GM21526 (cell line): Measurements from ENCODE around the gene SRP68.
"Not testable (repeated sequence)": the region's sequence is repeated elsewhere in the genome, so short reads cannot be mapped to it uniquely, and the experiment has no call there.

Experiments used
- ATAC-seq: cut with Tn5 transposase; IDR thresholded peaks from one replicate; pipeline ENCODE4 v1.9.1; 2021; ENCODE audit warnings: moderate library complexity; ENCODE audit not compliant: unreplicated experiment, low FRiP score

The SRP68 gene

GRCh38 chr17:76049239-76049638 lies 23.1 kb downstream of the SRP68 start:
- ATAC-seq: no peak

GRCh38 chr17:76048711-76049110 lies 23.6 kb downstream of the SRP68 start:
- no peak for ATAC-seq

GRCh38 chr17:76048025-76048605 lies 24.2 kb downstream of the SRP68 start:
- ATAC-seq: no peak

GRCh38 chr17:76046064-76046463 lies 26.3 kb downstream of the SRP68 start:
- ATAC-seq: no peak

GRCh38 chr17:76044475-76045007 lies 27.8 kb downstream of the SRP68 start:
- not testable (repeated sequence) for ATAC-seq

GRCh38 chr17:76042868-76043267 lies 29.4 kb downstream of the SRP68 start:
- not testable (repeated sequence) for ATAC-seq

GRCh38 chr17:76040376-76040775 lies 31.9 kb downstream of the SRP68 start:
- ATAC-seq: no peak

- ATAC-seq: no peak
Observed at GRCh38 chr17:76039121-76039520, 33.2 kb downstream of the SRP68 start.

- no peak for ATAC-seq
Observed at GRCh38 chr17:76038050-76038449, 34.3 kb downstream of the SRP68 start.

- no peak for ATAC-seq
Observed at GRCh38 chr17:76036497-76037261, 35.6 kb downstream of the SRP68 start.

GRCh38 chr17:76034428-76035350 lies 37.6 kb downstream of the SRP68 start:
- no peak for ATAC-seq

- no peak for ATAC-seq
Observed at GRCh38 chr17:76033139-76033538, 39.2 kb downstream of the SRP68 start.

GRCh38 chr17:76032780-76033108 lies 39.6 kb downstream of the SRP68 start:
- ATAC-seq: no peak

- no peak for ATAC-seq
Observed at GRCh38 chr17:76032073-76032779, 40.1 kb downstream of the SRP68 start.

- ATAC-seq: no peak
Observed at GRCh38 chr17:76027159-76027839, 45.0 kb downstream of the SRP68 start, which contains the start of gene EVPL. Gene EVPL (minus strand): TSS chr17:76027306. CDS start chr17:76027198, 108 bp downstream.

GRCh38 chr17:76026714-76027158 lies 45.6 kb downstream of the SRP68 start:
- ATAC-seq: no peak

- ATAC-seq: no peak
Observed at GRCh38 chr17:76025294-76025693, 47.0 kb downstream of the SRP68 start.

GRCh38 chr17:76024353-76024752 lies 48.0 kb downstream of the SRP68 start:
- no peak for ATAC-seq

- ATAC-seq: no peak
Observed at GRCh38 chr17:76023900-76024237, 48.4 kb downstream of the SRP68 start.
